Common myeloid progenitor, CD34-positive (primary cell): Measurements from ENCODE around the gene DLGAP3.

Experiments used
- CTCF ChIA-PET: fragments of 350-600 bp; sonication (Branson Sonifier 250); formaldehyde crosslinking; loops from one replicate; lab custom pipeline; 2021; ENCODE audit warnings: antibody characterized with exemption; lab: Charles Lee
- POLR2A ChIA-PET: fragments of 350-600 bp; sonication (Branson Sonifier 250); formaldehyde crosslinking; loops from one replicate; lab custom pipeline; 2021; ENCODE audit warnings: antibody characterized with exemption; lab: Charles Lee
- DNase-seq, 3 donors: peaks; one replicate each; pipeline versions ENCODE4 v3.0.0 to v3.0.0-alpha.2; 2013
- H3K27ac ChIP-seq, 2 experiments: 1 replicate in 1 of 2; 2 replicates in 1 of 2; pipeline ENCODE4 v1.7.0; 2013; ENCODE audit warnings: inconsistent platforms in 2 of 2, low read length in 2 of 2, mild to moderate bottlenecking in 2 of 2, low read depth in 1 of 2, moderate library complexity in 1 of 2; ENCODE audit not compliant: severe bottlenecking in 2 of 2, insufficient read depth in 1 of 2, poor library complexity in 1 of 2
- H3K27me3 ChIP-seq, 5 experiments: replicated peaks in 2 of 5; 1 replicate in 3 of 5; 2 replicates in 2 of 5; pipeline versions ENCODE4 v1.6.1 to v1.7.0; 2013; ENCODE audit warnings: low read length in 4 of 5, mild to moderate bottlenecking in 2 of 5, moderate library complexity in 2 of 5, inconsistent platforms in 1 of 5; ENCODE audit not compliant: insufficient read depth in 5 of 5, control insufficient read depth in 4 of 5
- H3K36me3 ChIP-seq, 4 experiments: 1 replicate in 2 of 4; 2 replicates in 2 of 4; pipeline versions ENCODE4 v1.6.1 to v1.7.0; 2013; ENCODE audit warnings: low read length in 3 of 4, control low read depth in 1 of 4, mild to moderate bottlenecking in 1 of 4; ENCODE audit not compliant: control insufficient read depth in 4 of 4, insufficient read depth in 4 of 4
- H3K4me1 ChIP-seq, 4 experiments: 1 replicate in 3 of 4; 2 replicates in 1 of 4; pipeline versions ENCODE4 v1.6.1 to v1.7.1; 2013; ENCODE audit warnings: low read length in 3 of 4, mild to moderate bottlenecking in 3 of 4, control low read depth in 1 of 4, inconsistent platforms in 1 of 4, moderate library complexity in 1 of 4; ENCODE audit not compliant: control insufficient read depth in 4 of 4, insufficient read depth in 4 of 4; ENCODE audit errors: control extremely low read depth in 1 of 4
- H3K4me3 ChIP-seq, 7 experiments: 1 replicate in 4 of 7; 2 replicates in 3 of 7; pipeline versions ENCODE4 v1.5.1 to v1.7.0; 2013; ENCODE audit warnings: mild to moderate bottlenecking in 7 of 7, low read length in 6 of 7, moderate library complexity in 6 of 7, inconsistent platforms in 2 of 7, low read depth in 2 of 7, control low read depth in 1 of 7; ENCODE audit not compliant: insufficient read depth in 4 of 7, control insufficient read depth in 1 of 7; ENCODE audit errors: extremely low read depth in 1 of 7
- H3K9me3 ChIP-seq, 5 experiments: 1 replicate in 4 of 5; 2 replicates in 1 of 5; pipeline versions ENCODE4 v1.6.1 to v1.7.1; 2013; ENCODE audit warnings: low read length in 4 of 5, mild to moderate bottlenecking in 2 of 5, inconsistent platforms in 1 of 5, low read depth in 1 of 5, moderate library complexity in 1 of 5; ENCODE audit not compliant: control insufficient read depth in 4 of 5, insufficient read depth in 2 of 5; ENCODE audit errors: control extremely low read depth in 1 of 5
- WGBS: methylation state at CpG from one replicate; pipeline ENCODE4 v1.1.5; 2013; ENCODE audit not compliant: insufficient coverage; 5-methylcytosine and 5-hydroxymethylcytosine counted together

Gene DLGAP3

GRCh38 chr1:34925730-34926129 lies 3.7 kb downstream of the DLGAP3 start:
- no peak for DNase-seq
- peaks cover 3 to 82% (median 29%) of the 10 kb centered on the region in 5 experiments for H3K27me3 ChIP-seq
- 100% methylated on average over 1 of the region's 2 CpGs for WGBS
- H3K4me3 ChIP-seq = no peak overlapping the region
- H3K27ac ChIP-seq = no peak overlapping the region
- POLR2A ChIA-PET = no interaction called here
- CTCF ChIA-PET = no interaction called here
- peaks cover 0 to 17% (median 15%) of the 10 kb centered on the region in 4 experiments for H3K4me1 ChIP-seq
- H3K36me3 ChIP-seq = no peaks in the 10 kb centered on the region
- no peaks in the 10 kb centered on the region for H3K9me3 ChIP-seq

GRCh38 chr1:34924759-34925555 lies 4.5 kb downstream of the DLGAP3 start:
- Histone ChIP-seq H3K4me1 (peaks cover 0 to 14% (median 11%) of the 10 kb centered on the region in 4 experiments), H3K9me3 (no peaks in the 10 kb centered on the region), H3K27me3 (peaks cover 3 to 74% (median 27%) of the 10 kb centered on the region in 5 experiments), H3K4me3 (no peak overlapping the region), H3K36me3 (no peaks in the 10 kb centered on the region), H3K27ac (no peak overlapping the region)
- 2% methylated on average over 11 of the region's 16 CpGs for WGBS
- POLR2A ChIA-PET = no interaction called here
- CTCF ChIA-PET = interaction anchor here (1.2 kb wide), 1 partner anchor 9 kb away, joined by 4 read pairs; no protein-coding TSS in a partner anchor
- peak; percentile 54 to 76 (median 72) for DNase-seq

- Histone ChIP-seq H3K36me3 (no peaks in the 10 kb centered on the region), H3K4me3 (no peak overlapping the region), H3K4me1 (peaks cover 0 to 13% (median 10%) of the 10 kb centered on the region in 4 experiments), H3K27me3 (peaks cover 3 to 64% (median 22%) of the 10 kb centered on the region in 5 experiments), H3K27ac (no peak overlapping the region), H3K9me3 (no peaks in the 10 kb centered on the region)
- ChIA-PET POLR2A (no interaction called here), CTCF (no interaction called here)
- DNase-seq = no peak
Observed at GRCh38 chr1:34923490-34923889, 6.0 kb downstream of the DLGAP3 start.

GRCh38 chr1:34918977-34919561 lies 10.4 kb downstream of the DLGAP3 start:
- ChIA-PET CTCF (interaction anchor here (0.7 to 1.6 kb wide), 2 partner anchors 13 to 18 kb away, joined by 3 to 4 read pairs; no protein-coding TSS in a partner anchor), POLR2A (no interaction called here)
- DNase-seq = peak in 2 of 3 donors; percentile 25 to 41
- WGBS = 5% methylated on average over 4 of the region's 14 CpGs
- Histone ChIP-seq H3K4me3 (peak overlapping the region in 3 of 7 experiments; percentile 9 to 51 (median 14)), H3K27me3 (peaks cover 2 to 21% (median 10%) of the 10 kb centered on the region in 5 experiments), H3K27ac (no peak overlapping the region), H3K4me1 (peaks cover 0 to 13% (median 9%) of the 10 kb centered on the region in 4 experiments), H3K36me3 (no peaks in the 10 kb centered on the region), H3K9me3 (no peaks in the 10 kb centered on the region)

- WGBS = 0% methylated on average over 3 of the region's 11 CpGs
- H3K36me3 ChIP-seq = no peaks in the 10 kb centered on the region
- ChIA-PET CTCF (interaction anchor here (0.7 to 1.6 kb wide), 2 partner anchors 12 to 18 kb away, joined by 3 to 4 read pairs; no protein-coding TSS in a partner anchor), POLR2A (no interaction called here)
- H3K4me3 ChIP-seq = peak overlapping the region in 1 of 7 experiments; percentile 51
- H3K27ac ChIP-seq = no peak overlapping the region
- H3K4me1 ChIP-seq = peaks cover 0 to 13% (median 9%) of the 10 kb centered on the region in 4 experiments
- no peaks in the 10 kb centered on the region for H3K9me3 ChIP-seq
- H3K27me3 ChIP-seq = peaks cover 2 to 16% (median 5%) of the 10 kb centered on the region in 5 experiments
- DNase-seq = peak in 2 of 3 donors; percentile 15 to 19
Observed at GRCh38 chr1:34918386-34918976, 11.0 kb downstream of the DLGAP3 start.

- peaks cover 0 to 3% (median 2%) of the 10 kb centered on the region in 5 experiments for H3K27me3 ChIP-seq
- H3K27ac ChIP-seq = no peak overlapping the region
- POLR2A ChIA-PET = no interaction called here
- no peaks in the 10 kb centered on the region for H3K36me3 ChIP-seq
- H3K4me3 ChIP-seq = no peak overlapping the region
- CTCF ChIA-PET = no interaction called here
- H3K9me3 ChIP-seq = no peaks in the 10 kb centered on the region
- DNase-seq = no peak
- peaks cover 0 to 13% (median 9%) of the 10 kb centered on the region in 4 experiments for H3K4me1 ChIP-seq
- 96% methylated on average over 4 of the region's 6 CpGs for WGBS
Observed at GRCh38 chr1:34917017-34917416, 12.4 kb downstream of the DLGAP3 start.
